Fibroblast of lung (primary cell): ENCODE results near the gene SEC24C. TPM values are rescaled to one million over a fixed set of nuclear protein-coding genes. Genes with fewer than 3 reads are reported as not detected.

Experiments used
- DNase-seq, 2 donors: peaks; one replicate each; pipeline versions ENCODE4 v3.0.0 to v3.0.0-alpha.2; 2010; ENCODE audit warnings: low read depth in 2 of 2
- H2AFZ ChIP-seq: 2 replicates; pipeline ENCODE4 v1.5.1; 2012; ENCODE audit warnings: low read length, control low read depth, inconsistent platforms
- H3K27ac ChIP-seq: 2 replicates; pipeline ENCODE4 v1.5.1; 2011; ENCODE audit warnings: low read length, control low read depth; ENCODE audit not compliant: insufficient read depth
- H3K27me3 ChIP-seq: 2 replicates; pipeline ENCODE4 v1.5.1; 2011; ENCODE audit warnings: mild to moderate bottlenecking, low read length; ENCODE audit not compliant: control insufficient read depth, insufficient read depth
- H3K36me3 ChIP-seq: 2 replicates; pipeline ENCODE4 v1.5.1; 2011; ENCODE audit warnings: low read length; ENCODE audit not compliant: control insufficient read depth, insufficient read depth
- H3K4me1 ChIP-seq: 2 replicates; pipeline ENCODE4 v1.5.1; 2011; ENCODE audit warnings: low read length; ENCODE audit not compliant: control insufficient read depth, insufficient read depth; ENCODE audit errors: extremely low read depth
- H3K4me2 ChIP-seq: 2 replicates; pipeline ENCODE4 v1.5.1; 2011; ENCODE audit warnings: low read length, control low read depth; ENCODE audit not compliant: insufficient read depth; ENCODE audit errors: extremely low read depth
- H3K4me3 ChIP-seq, 4 experiments: fragments of 200-600 bp in 1 of 4; sonication (generic) in 1 of 4; replicated peaks in 1 of 4; 2 replicates each; pipeline ENCODE4 v1.5.1; 2011 to 2016; ENCODE audit warnings: low read length in 4 of 4, low read depth in 3 of 4, mild to moderate bottlenecking in 3 of 4, control low read depth in 2 of 4, inconsistent platforms in 1 of 4, mixed read lengths in 1 of 4; ENCODE audit not compliant: insufficient read depth in 1 of 4; ENCODE audit errors: control extremely low read depth in 1 of 4
- H3K79me2 ChIP-seq: 2 replicates; pipeline ENCODE4 v1.5.1; 2012; ENCODE audit warnings: mild to moderate bottlenecking, low read length, inconsistent platforms; ENCODE audit not compliant: control insufficient read depth, insufficient read depth
- H3K9ac ChIP-seq: 2 replicates; pipeline ENCODE4 v1.5.1; 2011; ENCODE audit warnings: mild to moderate bottlenecking, low read length, control low read depth; ENCODE audit not compliant: insufficient read depth
- H3K9me3 ChIP-seq: 2 replicates; pipeline ENCODE4 v1.5.1; 2012; ENCODE audit warnings: low read depth, low read length; ENCODE audit not compliant: control insufficient read depth, insufficient read depth
- H4K20me1 ChIP-seq: 2 replicates; pipeline ENCODE4 v1.5.1; 2011; ENCODE audit warnings: low read length; ENCODE audit not compliant: control insufficient read depth, insufficient read depth; ENCODE audit errors: extremely low read depth
- EZH2 ChIP-seq: IDR thresholded peaks from 2 replicates; pipeline ENCODE4 v1.5.1; 2012; ENCODE audit warnings: low read length, control low read depth, mild to moderate bottlenecking; ENCODE audit errors: missing control alignments
- polyA plus RNA-seq, 2 donors: library from polyadenylated mRNA; depleted of rRNA in 1 of 2; stranded (reverse) in 1 of 2; unstranded in 1 of 2; fragments of >200 nt; gene quantifications; 2 replicates each; pipeline ENCODE4 v1.2.1, GENCODE V29; 2011 to 2012; ENCODE audit warnings: missing spikeins in 1 of 2
- total RNA-seq: library from RNA; depleted of rRNA; stranded (reverse); fragments of >200 nt; gene quantifications from 2 replicates; pipeline ENCODE4 v1.2.1, GENCODE V29; 2014
- TF ChIP-seq, protein P1 (sequence below), 2 donors: IDR thresholded peaks in 1 of 2; conservative IDR thresholded peaks in 1 of 2; 1 replicate in 1 of 2; 2 replicates in 1 of 2; pipeline ENCODE4 v1.5.1; 2011 to 2012; ENCODE audit warnings: low read length in 2 of 2, control low read depth in 1 of 2, inconsistent platforms in 1 of 2, low read depth in 1 of 2, mild to moderate bottlenecking in 1 of 2

The SEC24C gene
- total and polyA plus RNA-seq, 2 donors (not counting 1 experiment from before 2014, with no cell fraction given), result 58.0 to 60.4 TPM

GRCh38 chr10:73758704-73759511, 14.7 kb downstream of the SEC24C start:
- peaks cover 1% of the 10 kb centered on the region for H3K79me2 ChIP-seq

GRCh38 chr10:73759512-73760115, 15.4 kb downstream of the SEC24C start:
- no peaks in the 10 kb centered on the region for H3K9me3 ChIP-seq
- H2AFZ ChIP-seq, result no peak overlapping the region
- no peaks in the 10 kb centered on the region for H4K20me1 ChIP-seq
- H3K27ac ChIP-seq, result no peak overlapping the region
- peaks cover 14% of the 10 kb centered on the region for H3K36me3 ChIP-seq
- no peak overlapping the region for H3K9ac ChIP-seq
- no peak for DNase-seq
- no peak overlapping the region for H3K4me2 ChIP-seq
- no peaks in the 10 kb centered on the region for H3K4me1 ChIP-seq
- H3K79me2 ChIP-seq, result peaks cover 1% of the 10 kb centered on the region
- TF ChIP-seq EZH2, result no peak
- TF ChIP-seq, protein P1, sequence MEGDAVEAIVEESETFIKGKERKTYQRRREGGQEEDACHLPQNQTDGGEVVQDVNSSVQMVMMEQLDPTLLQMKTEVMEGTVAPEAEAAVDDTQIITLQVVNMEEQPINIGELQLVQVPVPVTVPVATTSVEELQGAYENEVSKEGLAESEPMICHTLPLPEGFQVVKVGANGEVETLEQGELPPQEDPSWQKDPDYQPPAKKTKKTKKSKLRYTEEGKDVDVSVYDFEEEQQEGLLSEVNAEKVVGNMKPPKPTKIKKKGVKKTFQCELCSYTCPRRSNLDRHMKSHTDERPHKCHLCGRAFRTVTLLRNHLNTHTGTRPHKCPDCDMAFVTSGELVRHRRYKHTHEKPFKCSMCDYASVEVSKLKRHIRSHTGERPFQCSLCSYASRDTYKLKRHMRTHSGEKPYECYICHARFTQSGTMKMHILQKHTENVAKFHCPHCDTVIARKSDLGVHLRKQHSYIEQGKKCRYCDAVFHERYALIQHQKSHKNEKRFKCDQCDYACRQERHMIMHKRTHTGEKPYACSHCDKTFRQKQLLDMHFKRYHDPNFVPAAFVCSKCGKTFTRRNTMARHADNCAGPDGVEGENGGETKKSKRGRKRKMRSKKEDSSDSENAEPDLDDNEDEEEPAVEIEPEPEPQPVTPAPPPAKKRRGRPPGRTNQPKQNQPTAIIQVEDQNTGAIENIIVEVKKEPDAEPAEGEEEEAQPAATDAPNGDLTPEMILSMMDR (conservative IDR thresholded peaks at IDR 0.05 in 1 of 2, IDR thresholded peaks at IDR 0.05 in 1 of 2; ENCODE audit: low read depth in 1 of 2, low read length in 2 of 2), result no peak
- no peaks in the 10 kb centered on the region for H3K27me3 ChIP-seq
- H3K4me3 ChIP-seq, result no peak overlapping the region

More at GRCh38 chr10:73758704-73759511, 14.7 kb downstream of the SEC24C start:
- no peak overlapping the region for H3K4me3 ChIP-seq
- no peak overlapping the region for H2AFZ ChIP-seq
- no peaks in the 10 kb centered on the region for H3K4me1 ChIP-seq
- no peak for DNase-seq
- TF ChIP-seq EZH2, result no peak
- TF ChIP-seq, protein P1 (conservative IDR thresholded peaks at IDR 0.05 in 1 of 2, IDR thresholded peaks at IDR 0.05 in 1 of 2; ENCODE audit: low read depth in 1 of 2, low read length in 2 of 2), result no peak
- no peak overlapping the region for H3K4me2 ChIP-seq
- no peak overlapping the region for H3K27ac ChIP-seq
- H3K36me3 ChIP-seq, result peaks cover 13% of the 10 kb centered on the region
- H4K20me1 ChIP-seq, result no peaks in the 10 kb centered on the region
- H3K27me3 ChIP-seq, result no peaks in the 10 kb centered on the region
- no peak overlapping the region for H3K9ac ChIP-seq
- no peaks in the 10 kb centered on the region for H3K9me3 ChIP-seq

- no peak overlapping the region for H3K4me2 ChIP-seq
- H4K20me1 ChIP-seq, result no peaks in the 10 kb centered on the region
- no peak overlapping the region for H3K4me3 ChIP-seq
- H3K9me3 ChIP-seq, result no peaks in the 10 kb centered on the region
- no peaks in the 10 kb centered on the region for H3K27me3 ChIP-seq
- H3K27ac ChIP-seq, result no peak overlapping the region
- H2AFZ ChIP-seq, result no peak overlapping the region
- no peak for DNase-seq
- H3K4me1 ChIP-seq, result no peaks in the 10 kb centered on the region
- no peak for TF ChIP-seq EZH2
- TF ChIP-seq, protein P1 (conservative IDR thresholded peaks at IDR 0.05 in 1 of 2, IDR thresholded peaks at IDR 0.05 in 1 of 2; ENCODE audit: low read depth in 1 of 2, low read length in 2 of 2), result no peak
- H3K36me3 ChIP-seq, result peaks cover 23% of the 10 kb centered on the region
- no peak overlapping the region for H3K9ac ChIP-seq
- peaks cover 1% of the 10 kb centered on the region for H3K79me2 ChIP-seq
These were observed 17.6 kb downstream of the SEC24C start for GRCh38 chr10:73761781-73762180.
